ENCODE measurements around the gene BACE1. TPM values are rescaled to one million over a fixed set of nuclear protein-coding genes. Genes with fewer than 3 reads are reported as not detected.

The BACE1 gene
- total RNA-seq, 1 experiment from 2014 or later = 9.6 TPM

- Mint-ChIP-seq H3K27me3 (ENCODE audit: unreplicated experiment) (no peaks in the 10 kb centered on the region), H3K27ac (ENCODE audit: unreplicated experiment) (no peak overlapping the region), H3K36me3 (ENCODE audit: insufficient read depth, unreplicated experiment) (peaks cover 8% of the 10 kb centered on the region), H3K9me3 (ENCODE audit: low read depth, unreplicated experiment) (no peaks in the 10 kb centered on the region), H3K4me3 (ENCODE audit: low read depth, unreplicated experiment) (no peak overlapping the region), H3K4me1 (ENCODE audit: low read depth, unreplicated experiment) (no peaks in the 10 kb centered on the region)
- intact Hi-C loops (cut with micrococcal nuclease; ENCODE audit: unreplicated experiment) = no loop called here
- CTCF ChIA-PET = no interaction called here
- no peak for DNase-seq
- no peak for TF ChIP-seq CTCF (IDR thresholded peaks at IDR 0.05; ENCODE audit: unreplicated experiment)
- BruUV-seq (replicated peaks) = no TSS peak
Measured at GRCh38 chr11:117248341-117248740, 67.7 kb downstream of the BACE1 start.

GRCh38 chr11:117239295-117239694 is 76.8 kb downstream of the BACE1 start:
- Mint-ChIP-seq H3K27ac (ENCODE audit: unreplicated experiment) (no peak overlapping the region), H3K36me3 (ENCODE audit: insufficient read depth, unreplicated experiment) (peaks cover 3% of the 10 kb centered on the region), H3K9me3 (ENCODE audit: low read depth, unreplicated experiment) (no peaks in the 10 kb centered on the region), H3K27me3 (ENCODE audit: unreplicated experiment) (no peaks in the 10 kb centered on the region), H3K4me1 (ENCODE audit: low read depth, unreplicated experiment) (no peaks in the 10 kb centered on the region), H3K4me3 (ENCODE audit: low read depth, unreplicated experiment) (no peak overlapping the region)
- intact Hi-C loops (cut with micrococcal nuclease; ENCODE audit: unreplicated experiment) = no loop called here
- DNase-seq = no peak
- no TSS peak for BruUV-seq (replicated peaks)
- no peak for TF ChIP-seq CTCF (IDR thresholded peaks at IDR 0.05; ENCODE audit: unreplicated experiment)
- CTCF ChIA-PET = no interaction called here

- no peak for DNase-seq
- no peak for TF ChIP-seq CTCF (IDR thresholded peaks at IDR 0.05; ENCODE audit: unreplicated experiment)
- Mint-ChIP-seq H3K9me3 (ENCODE audit: low read depth, unreplicated experiment) (no peaks in the 10 kb centered on the region), H3K27me3 (ENCODE audit: unreplicated experiment) (no peaks in the 10 kb centered on the region), H3K4me1 (ENCODE audit: low read depth, unreplicated experiment) (no peaks in the 10 kb centered on the region), H3K36me3 (ENCODE audit: insufficient read depth, unreplicated experiment) (peaks cover 4% of the 10 kb centered on the region), H3K4me3 (ENCODE audit: low read depth, unreplicated experiment) (no peak overlapping the region), H3K27ac (ENCODE audit: unreplicated experiment) (no peak overlapping the region)
- CTCF ChIA-PET = no interaction called here
- no TSS peak for BruUV-seq (replicated peaks)
- intact Hi-C loops (cut with micrococcal nuclease; ENCODE audit: unreplicated experiment) = no loop called here
Measured at GRCh38 chr11:117238221-117238620, 77.8 kb downstream of the BACE1 start.

Other genes starting within 250 kb of the BACE1 start
- gene SIK3, start 217.8 kb downstream of the BACE1 start, total RNA-seq (2022) = 17.4 and 20.6 TPM in 2 replicates
- gene PAFAH1B2, start 172.0 kb downstream of the BACE1 start, total RNA-seq (2022) = 66.7 and 74.5 TPM in 2 replicates
- gene SIDT2, start 137.5 kb downstream of the BACE1 start, total RNA-seq (2022) = 12.2 and 15.4 TPM in 2 replicates
- gene TAGLN, start 116.9 kb downstream of the BACE1 start, total RNA-seq (2022) = 4.6 and 6.6 TPM in 2 replicates
- 44.3 and 49.2 TPM in 2 replicates for gene PCSK7, start 84.2 kb downstream of the BACE1 start, total RNA-seq (2022)
- 19.2 and 20.0 TPM in 2 replicates for gene RNF214, start 83.6 kb downstream of the BACE1 start, total RNA-seq (2022)
- gene BACE1-AS, start 24.9 kb downstream of the BACE1 start, total RNA-seq (2022) = 8.4 and 8.8 TPM in 2 replicates
- 25.4 and 29.6 TPM in 2 replicates for gene CEP164, start 11.6 kb upstream of the BACE1 start, total RNA-seq (2022)

All from Calu3 (cell line).